CD4-positive, alpha-beta T cell treated with Interleukin-4 for 1 hour (primary cell): ENCODE results near the gene CDK8.
A peak's percentile ranks its signal among the peaks of the same experiment; 100 is the strongest.
"Not testable (repeated sequence)": the region's sequence is repeated elsewhere in the genome, so short reads cannot be mapped to it uniquely, and the experiment has no call there.

ENCODE experiments used
- DNase-seq, 2 donors: peaks; one replicate each; pipeline ENCODE4 v3.0.0-alpha.2; 2020 to 2022

CDK8 gene

DNA sequence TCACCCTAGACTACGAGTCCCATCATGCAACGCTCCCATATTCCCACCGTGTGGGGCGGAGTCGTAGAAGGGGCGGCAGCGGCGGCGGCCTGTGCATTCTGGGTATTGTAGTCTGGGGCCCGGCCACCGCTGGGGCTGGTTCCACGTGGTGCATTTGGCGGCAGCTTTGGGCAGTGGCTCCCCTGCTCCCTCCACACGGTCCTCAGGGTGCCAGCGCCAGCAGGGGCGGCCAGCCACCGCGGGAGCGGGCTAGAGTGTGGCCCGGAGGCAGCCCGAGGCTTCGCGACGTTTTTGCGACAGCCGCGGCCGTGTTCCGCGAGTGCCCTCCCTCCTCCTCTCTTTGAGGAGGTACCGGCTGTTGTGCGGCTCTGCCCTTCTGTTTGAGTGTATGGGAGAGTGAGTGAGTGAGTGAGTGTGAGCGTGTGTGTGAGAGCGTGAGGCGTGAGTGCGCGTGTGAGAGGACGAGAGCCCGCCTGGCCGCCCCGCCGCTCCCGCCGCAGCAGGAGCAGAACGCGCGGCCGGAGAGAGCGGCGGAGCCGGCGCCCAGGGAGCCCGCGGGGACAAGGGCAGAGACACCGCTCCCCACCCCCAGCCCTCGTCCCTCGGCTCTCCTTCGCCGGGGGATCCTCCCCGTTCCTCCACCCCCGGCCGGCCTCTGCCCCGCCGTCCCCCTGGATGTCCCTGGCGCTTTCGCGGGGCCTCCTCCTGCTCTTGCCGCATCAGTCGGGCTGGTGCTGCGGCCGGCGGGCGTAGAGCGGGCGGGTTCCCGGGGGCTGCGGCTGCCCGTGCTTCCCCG, at the start of gene CDK8:
Gene CDK8, plus strand, starts transcription at position 343 of the 796 bp plus-strand sequence. CDS start 513 bp downstream, outside the sequence.
- DNase-seq: peak; percentile 89 to 92

DNA sequence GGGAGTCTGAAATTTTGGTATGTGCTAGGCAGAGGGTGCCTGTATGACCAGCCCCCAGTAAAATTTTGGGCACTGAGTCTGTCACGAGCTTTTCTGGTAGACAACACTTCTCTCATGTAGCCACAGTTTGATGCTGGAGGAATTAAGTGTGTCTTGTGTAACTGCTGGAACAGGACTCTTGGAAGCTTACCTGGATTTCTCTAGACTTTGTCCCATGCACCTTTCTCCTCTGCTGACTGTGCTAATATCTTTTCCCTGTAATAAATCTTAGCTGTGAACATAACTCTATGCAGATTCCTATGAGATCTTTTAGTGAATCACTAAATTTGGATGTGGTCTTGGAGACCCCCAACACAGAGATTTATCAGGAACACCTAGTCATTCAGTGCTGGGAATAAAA, 45.6 kb upstream of the CDK8 start:
- no peak for DNase-seq

DNA sequence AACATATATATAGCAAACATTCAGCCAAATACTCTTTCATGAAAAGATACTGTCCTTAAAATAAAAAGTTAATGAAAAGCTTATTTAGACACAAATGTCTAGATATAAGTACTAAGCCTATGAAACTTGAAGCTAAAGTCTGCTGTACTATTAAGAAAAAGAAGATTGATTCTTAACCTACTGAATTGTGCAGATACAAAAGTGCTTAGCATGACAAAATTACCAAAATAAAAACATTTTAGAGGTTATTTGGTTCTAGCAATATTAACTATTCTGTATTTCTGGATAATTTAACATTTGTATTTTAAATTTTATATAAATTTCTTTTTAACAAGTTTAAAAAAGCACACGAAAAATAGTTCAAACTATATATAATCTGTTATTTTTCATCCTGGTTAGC, 40.6 kb upstream of the CDK8 start:
- no peak for DNase-seq

DNA sequence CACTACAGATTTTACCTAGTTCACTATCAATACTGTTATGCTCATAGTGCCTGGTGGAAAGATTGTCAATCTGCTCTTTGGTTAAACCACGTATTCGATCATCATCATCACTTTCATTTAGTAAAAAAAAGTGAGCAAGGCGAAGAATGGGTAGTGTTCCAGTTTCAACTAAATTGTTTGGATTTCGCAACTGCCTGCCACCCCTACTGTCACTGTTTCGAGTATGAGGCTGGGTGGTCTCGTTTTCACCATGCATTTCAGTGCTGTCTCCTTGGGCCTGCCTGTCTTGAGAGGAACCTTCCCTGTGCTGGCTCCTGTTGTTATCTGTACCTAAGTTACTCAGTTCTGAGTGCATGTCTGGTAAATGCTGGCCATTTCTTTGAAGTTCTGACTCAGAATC, 39.9 kb upstream of the CDK8 start:
- DNase-seq: no peak

DNA sequence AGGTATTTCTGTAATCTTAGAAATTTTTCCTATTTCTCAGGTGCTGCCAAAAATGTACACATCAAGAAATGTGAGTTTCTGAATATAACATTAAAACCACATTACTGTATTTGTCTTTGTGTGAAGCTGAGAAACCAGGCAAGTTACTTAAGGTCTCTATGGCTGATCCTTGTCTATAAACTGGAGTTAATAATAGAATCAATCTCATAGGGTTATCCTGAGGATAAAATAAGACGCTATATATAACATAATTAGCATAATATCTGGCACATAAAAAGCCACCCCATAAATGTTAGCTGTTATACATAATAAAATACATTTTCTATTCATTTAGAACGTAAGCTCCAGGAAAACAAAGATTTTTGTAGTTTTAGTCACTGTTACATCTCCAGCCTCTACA, 37.9 kb upstream of the CDK8 start:
- no peak for DNase-seq

DNA sequence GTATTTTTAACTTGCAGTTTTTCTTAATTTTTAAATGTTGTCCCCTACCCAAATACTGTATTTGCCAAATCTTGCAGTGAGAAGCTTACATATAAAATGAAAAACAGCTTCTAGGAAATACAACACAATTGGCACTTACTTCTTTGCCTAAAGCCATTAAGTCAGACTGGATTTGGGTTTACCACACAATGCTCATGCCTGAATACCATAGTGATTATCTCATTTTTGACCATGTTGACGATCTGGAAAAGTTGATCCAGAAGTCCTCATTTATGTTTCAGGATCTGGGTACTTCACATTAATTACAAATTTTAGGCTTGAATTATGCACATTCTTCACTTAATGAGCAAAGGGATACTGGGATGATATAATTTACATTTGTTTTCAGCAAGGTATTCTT, 34.2 kb upstream of the CDK8 start:
- no peak for DNase-seq

DNA sequence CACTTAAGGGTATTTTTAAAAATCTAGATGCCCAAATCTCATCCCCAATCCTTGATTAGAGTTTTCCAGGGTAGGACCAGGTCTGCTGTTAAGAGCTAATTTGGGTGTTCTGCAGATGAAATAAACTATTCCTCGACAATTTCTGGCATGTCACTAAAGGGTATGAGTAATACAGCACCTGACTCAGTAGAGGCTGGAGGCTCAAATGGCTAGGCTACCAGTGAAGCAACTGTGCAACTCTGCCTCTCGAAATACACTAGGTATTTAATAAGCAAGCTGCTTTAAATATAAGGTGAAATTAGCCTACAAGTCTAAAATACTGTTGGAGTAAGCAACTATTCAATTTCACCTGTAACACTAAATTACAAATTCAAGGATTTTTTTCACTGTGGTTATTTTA, 33.4 kb upstream of the CDK8 start:
- no peak for DNase-seq

DNA sequence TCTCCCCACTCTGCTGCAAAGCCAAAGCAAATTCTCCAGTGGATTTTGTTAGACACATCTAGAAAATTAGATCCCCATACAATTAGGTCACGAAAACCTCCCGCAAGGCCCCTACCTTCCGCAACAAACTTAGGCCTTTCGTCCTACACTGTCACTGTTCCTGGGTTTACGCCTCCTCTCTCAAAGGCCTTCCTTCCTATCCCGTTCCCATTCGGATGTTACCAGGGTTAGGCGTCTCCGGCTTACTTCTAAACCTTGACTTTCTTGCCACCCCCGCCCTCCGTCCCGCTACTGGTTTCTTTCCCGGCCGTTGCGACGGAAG, 32.6 kb upstream of the CDK8 start:
- DNase-seq: no peak

DNA sequence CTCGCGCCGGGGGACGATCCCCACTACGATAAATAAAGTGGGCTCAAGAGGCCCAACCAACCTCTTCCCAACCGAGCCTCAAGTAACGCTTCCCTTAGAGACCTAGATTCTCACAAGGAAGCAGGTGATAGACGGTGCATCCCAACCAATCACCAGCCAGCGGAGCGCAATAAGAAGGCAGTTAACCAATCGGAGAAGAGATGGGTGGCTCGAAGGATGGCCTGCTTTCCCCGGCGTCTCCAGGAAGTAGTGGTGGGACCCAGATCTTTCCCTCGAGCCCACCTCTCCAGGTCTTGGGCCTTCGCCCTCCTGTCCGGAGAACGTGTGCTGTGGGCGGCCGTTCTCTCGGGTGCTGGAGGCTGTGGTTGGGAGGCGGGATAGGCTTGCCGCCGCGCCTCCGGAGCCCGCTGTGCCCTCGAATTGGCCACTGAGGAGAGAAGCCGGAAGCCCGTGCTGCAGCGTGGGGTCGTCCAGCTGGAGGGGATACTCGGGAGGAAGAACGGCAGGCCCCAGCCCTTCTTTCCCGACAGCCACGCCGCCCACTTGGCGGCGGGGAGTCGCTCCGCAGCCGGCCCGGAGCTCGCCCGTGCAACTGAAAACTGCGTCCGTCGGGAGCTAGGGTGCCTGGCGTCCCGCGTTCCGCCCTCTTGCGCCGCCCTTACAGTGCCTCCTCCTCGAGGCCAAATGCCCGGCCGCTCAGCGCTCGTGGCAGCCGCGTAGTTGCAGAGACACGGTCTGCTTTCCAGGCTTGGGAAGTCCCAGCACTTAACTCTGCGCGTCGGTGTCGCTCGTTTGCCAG, 32.0 kb upstream of the CDK8 start, which contains the start of gene RNF6:
Gene RNF6, minus strand, starts transcription at position 594 of the 799 bp plus-strand sequence. CDS start 2,665 bp downstream, outside the sequence.
- DNase-seq: peak; percentile 94 to 95

DNA sequence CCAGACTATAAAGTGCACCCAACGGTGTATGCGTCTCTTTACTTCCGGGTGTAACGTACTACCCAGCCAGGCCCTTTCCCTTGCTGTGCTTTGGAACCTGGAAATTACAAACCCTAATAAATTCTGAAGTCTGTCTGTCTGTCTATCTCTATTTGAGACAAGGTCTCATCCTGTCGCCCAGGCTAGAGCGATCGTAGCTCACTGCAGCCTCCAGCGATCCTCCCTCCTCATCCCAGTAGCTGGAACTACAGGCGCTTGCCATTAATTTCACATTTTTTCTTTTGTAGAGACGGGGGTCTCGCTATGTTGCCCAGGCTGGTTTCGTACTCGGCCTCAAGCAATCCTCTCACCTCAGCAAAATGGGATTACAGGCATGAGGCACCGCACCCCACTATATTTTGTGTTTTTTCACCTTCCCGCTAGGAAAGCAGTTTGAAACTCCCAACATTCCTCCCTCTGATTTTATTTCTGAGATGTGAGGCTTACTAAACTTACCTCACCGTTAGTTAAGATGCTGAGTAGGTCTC, 31.3 kb upstream of the CDK8 start:
- no peak for DNase-seq

DNA sequence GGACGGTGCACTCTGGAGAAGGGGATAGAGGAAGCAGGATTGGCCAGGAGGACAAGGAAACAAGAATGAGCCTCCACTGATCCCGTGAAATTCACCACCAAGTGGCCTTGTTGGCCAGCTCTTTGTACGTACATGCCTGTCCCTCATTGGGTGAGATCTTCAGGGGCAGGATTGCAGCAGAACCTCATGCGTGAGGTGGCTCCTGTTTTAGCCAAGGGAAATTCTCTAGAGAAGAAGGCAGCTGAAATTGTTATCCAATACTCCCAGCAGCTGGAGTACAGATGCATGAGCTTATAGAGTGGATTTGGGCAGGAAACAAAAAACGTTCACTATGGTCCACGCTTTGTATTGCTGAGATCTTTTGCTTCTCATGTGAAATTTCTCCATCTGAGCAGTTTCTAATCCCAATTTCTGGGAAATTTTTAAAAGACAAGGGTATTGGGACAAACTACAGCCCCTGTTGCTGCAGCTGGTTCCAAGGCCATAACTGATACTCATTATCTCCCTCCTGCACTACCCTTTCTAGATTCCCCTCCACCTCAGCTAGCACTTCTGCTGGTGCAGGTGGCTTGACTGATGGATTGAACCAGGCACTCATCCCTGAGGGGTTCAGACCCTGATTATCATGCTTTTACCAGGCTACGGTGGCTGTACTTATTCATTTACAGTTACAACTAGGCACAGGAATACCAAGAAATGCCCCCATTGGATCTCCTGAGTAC, 27.9 kb upstream of the CDK8 start:
- no peak for DNase-seq

DNA sequence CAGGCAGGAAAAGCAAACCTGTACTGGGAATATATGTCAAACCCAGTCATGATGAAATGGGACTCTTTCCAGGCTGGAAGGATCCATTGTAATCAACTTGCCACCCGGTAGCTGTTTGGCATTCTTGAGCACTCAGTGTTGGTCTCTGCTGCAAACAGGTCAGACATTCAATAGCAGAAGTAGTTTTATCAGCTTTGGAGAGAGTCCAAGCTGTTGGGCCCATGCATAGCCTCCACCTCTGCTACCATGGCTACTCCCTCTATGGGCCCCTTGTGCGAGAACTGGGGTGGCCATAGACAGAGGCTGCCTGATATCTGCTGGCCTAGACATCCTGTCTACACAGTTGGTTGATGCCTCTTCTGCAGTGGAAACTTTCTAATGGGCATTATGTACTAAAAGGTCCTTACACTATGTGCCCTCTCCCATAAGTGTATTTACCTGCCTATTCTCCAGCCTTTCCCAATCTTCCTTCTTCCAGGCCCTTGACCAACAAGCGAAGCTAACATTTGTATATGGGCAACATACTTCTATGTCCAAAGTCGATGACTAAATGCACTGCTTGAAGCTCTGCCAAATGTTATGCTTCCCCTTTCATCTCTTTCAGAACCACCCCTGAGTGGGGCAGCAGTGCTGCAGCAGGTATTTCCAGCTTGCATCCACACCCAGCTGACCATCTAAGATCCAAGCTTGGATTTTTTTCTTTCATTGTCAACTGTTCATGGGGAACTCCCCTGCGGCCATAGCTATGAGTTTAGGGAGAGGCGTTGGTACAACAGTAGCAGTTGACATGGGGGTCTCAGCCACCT, 26.6 kb upstream of the CDK8 start:
- no peak for DNase-seq

DNA sequence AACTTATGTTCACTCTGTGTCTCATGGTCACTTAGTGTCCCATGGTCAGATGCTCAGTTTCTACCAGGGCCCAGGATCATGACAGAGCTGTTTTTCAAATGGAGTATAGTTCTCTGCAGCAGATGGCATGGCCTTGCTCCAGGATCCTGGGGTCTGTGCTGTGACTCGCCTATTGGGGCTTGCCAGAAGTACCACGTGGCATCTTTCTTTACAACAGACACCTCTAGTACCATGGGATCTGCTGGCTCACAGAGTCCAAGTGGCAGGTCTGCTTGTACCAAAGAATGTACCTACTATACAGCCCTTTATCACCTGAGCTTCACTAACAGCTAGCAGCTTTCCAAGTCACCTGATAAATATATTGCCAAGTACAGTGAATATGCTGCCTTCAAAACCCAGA, 25.8 kb upstream of the CDK8 start:
- DNase-seq: no peak

DNA sequence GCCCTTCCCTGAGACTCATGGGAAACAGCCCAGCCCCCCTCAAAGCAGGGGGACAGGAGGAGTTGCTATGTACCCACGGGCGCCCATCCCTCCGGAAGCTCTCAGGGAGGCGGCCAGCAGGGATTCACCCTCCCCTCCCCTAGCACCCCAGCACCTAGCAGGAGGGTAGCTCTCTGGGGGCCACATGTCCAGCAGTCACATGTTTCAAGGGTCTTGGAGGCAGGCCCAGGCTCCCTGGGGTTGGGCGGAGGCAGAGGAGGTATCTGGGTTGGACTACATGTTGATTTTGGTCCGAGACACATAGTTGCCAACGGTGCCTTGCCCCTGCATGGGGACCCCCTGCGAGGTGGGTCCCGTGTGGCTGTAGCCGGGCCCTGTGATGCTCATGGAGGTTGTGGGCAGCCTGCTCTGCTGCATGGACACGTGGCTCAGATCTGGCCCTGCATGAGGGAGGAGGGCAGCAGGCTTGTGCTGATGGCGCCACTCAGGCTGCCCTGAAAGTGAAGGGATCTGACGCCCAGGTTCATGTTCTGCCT, 24.8 kb upstream of the CDK8 start:
- DNase-seq: no peak

DNA sequence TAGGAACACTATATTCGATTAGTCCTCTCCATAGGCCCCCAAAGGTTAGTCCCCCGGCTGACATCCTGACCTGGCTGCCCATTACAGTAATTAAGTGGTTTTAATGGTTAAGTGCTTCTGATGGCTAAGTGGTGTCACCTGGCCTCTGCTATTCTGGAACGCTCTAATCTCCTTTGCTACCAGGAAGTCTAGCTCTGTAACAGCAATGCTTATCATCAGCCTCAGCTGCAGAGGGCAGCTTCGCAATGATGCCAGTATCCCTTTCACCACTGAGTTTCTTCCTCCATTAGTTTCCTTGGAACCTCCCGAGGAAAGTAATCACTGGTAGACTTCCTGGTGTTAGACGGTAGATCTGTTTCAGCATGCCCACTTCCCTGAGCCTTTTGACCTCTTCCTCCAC, 23.2 kb upstream of the CDK8 start:
- no peak for DNase-seq

DNA sequence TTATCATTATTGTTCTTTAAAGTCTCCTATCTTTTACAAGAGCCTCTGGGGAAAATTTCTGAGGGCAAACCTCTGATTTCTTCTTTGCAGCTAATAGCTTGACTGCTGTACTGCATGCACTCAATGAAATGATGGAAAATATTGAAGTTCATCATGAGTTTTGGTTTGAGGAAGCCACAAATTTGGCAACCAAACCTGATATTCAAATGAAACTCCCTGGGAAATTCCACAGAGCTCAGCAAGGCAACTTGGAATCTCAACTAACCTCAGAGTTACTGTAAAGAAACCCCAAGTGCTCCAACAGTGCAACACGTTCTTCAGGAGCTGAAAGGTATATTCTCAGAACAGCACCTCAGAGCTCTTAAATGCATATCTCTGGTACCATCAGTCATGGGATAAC, 17.6 kb upstream of the CDK8 start:
- DNase-seq: no peak

DNA sequence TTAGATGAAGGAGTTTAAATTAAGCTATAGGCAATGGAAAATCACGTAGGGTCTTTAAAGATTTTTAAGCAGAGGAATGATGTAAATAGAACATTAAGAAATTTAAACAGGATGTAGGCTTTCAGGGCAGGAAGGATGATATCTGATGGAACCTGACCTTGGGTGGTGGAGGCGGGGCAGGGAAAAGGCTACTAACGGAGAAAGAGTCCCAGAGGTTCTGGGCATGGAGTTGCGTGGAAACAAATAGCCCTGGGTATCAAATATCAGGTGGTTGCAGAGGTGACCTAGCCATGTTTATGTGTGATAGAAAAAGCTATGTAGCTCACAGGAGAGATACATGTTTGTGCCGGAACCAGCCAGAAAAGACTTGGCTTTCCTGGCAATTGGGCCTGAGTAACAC, 7.8 kb upstream of the CDK8 start:
- DNase-seq: no peak

DNA sequence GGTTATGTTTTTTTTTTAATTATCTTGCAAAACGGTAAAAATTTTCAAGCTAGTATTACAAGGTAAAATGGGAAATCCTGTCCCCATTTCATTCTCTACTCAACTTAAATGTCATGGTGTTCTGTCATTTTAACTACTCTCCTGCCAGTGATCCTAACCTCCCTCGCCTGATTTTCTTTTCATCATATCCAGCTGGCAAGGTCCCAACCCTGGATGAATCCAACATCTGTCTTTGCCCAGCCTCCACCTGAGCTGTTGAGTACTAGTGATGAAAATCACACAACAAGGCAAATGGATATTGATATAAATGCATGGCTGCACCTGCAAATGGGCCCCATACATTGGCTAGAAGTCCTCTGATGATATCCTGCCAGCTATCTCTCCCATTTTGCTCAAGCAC, 6.9 kb upstream of the CDK8 start:
- DNase-seq: no peak

DNA sequence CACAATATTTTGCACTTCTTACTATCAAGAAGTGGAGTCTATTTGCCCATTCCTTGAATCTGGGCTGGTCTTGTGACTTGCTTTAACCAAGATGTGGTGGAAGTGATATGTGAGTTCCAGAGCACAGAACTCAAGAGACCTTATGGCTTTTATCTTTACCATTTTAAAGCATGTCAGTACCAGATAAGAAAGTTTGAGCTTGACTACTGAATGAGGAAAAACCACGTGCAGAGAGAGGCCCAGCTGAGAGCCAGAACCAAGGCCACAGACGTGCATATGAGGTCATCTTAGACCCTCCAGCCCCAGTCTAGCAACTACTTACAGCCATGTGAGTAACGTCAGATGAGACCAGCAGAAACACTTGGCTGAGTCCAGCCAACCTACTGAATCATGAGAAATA, 6.3 kb upstream of the CDK8 start:
- DNase-seq: no peak

DNA sequence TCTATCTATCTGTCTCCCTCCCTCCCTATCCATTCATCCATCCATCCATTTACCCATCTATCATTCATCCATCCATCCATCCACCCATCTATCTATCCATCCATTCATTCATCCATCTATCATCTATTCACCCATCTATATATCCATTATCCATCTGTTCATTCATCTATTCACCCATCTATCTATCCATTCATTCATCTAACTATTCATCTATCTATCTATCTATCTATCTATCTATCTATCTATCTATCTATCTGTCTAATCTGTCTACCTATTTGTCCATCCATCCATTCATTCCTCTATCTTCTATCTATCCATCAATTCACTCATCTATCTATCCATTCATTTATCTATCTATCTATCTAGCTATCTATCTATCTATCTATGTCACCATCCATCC, 4.4 kb upstream of the CDK8 start:
- no peak for DNase-seq

DNA sequence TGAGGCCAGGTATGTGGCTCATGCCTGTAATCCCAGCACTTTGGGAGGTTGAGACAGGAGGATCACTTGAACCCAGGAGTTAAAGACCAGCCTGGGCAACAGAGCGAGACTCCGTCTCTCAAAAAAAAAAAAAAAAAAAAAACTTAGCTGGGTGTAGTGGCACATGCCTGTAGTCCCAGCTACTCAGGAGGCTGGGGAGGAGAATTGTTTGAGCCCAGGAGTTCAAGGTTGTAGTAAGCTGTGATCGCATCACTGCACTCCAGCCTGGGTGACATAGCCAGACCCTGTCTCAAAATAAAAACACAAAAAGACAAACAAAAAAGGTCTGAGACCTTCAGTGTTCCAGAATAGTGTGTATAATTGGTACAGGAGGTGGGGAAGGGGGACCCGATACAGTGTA, 1.9 kb upstream of the CDK8 start:
- DNase-seq: not testable (repeated sequence)

DNA sequence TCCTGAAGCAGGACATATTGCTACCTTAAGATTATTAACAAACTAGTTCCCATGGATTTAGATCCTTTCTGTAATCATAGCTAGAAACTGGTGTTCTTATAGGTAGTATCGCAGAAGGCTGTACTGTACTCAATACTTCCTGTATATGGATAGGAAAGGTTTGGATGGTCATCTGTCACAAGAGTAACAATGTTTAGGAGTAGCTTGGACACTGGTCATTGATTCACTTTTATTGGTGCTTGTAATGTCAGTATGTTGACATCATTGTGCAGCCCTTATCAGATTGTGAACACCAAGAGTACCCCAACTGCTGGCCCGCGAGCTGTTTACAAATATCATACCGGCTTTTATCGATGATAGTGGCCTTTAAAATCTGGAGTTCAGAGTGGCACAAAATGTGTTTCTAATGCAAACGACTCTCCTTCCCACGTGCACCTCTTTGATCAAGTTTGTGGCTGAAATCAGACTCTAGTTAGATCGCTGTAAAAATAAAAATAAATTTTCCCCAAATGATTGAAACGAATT, 605 bp upstream of the CDK8 start:
- DNase-seq: no peak
